ENCODE measurements around the gene CFD.

CFD gene

DNA sequence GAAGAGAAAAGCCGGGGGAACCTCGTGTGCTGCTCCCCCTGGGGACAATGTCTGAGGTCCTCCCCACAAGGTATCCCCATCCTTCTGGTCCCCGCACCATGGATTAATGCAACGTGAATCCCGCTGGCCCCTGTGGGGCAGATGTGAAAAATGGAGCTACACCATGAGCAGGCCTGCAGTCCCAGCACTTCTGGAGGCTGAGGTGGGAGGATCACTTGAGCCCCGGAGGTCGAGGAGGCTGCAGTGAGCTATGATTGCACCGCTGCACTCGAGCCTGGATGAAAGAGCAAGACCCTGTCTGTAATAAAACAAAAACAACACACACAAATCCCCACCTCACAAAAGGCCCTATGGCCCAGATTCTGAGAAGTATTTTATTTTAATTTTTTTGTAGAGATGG lies 1.2 kb upstream of the CFD start:
- DNase-seq (ENCODE audit: extremely low read depth, low read depth): no peak
- TF ChIP-seq, protein P1, sequence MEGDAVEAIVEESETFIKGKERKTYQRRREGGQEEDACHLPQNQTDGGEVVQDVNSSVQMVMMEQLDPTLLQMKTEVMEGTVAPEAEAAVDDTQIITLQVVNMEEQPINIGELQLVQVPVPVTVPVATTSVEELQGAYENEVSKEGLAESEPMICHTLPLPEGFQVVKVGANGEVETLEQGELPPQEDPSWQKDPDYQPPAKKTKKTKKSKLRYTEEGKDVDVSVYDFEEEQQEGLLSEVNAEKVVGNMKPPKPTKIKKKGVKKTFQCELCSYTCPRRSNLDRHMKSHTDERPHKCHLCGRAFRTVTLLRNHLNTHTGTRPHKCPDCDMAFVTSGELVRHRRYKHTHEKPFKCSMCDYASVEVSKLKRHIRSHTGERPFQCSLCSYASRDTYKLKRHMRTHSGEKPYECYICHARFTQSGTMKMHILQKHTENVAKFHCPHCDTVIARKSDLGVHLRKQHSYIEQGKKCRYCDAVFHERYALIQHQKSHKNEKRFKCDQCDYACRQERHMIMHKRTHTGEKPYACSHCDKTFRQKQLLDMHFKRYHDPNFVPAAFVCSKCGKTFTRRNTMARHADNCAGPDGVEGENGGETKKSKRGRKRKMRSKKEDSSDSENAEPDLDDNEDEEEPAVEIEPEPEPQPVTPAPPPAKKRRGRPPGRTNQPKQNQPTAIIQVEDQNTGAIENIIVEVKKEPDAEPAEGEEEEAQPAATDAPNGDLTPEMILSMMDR (IDR thresholded peaks at IDR 0.05; ENCODE audit: low read depth, low read length): no peak

DNA sequence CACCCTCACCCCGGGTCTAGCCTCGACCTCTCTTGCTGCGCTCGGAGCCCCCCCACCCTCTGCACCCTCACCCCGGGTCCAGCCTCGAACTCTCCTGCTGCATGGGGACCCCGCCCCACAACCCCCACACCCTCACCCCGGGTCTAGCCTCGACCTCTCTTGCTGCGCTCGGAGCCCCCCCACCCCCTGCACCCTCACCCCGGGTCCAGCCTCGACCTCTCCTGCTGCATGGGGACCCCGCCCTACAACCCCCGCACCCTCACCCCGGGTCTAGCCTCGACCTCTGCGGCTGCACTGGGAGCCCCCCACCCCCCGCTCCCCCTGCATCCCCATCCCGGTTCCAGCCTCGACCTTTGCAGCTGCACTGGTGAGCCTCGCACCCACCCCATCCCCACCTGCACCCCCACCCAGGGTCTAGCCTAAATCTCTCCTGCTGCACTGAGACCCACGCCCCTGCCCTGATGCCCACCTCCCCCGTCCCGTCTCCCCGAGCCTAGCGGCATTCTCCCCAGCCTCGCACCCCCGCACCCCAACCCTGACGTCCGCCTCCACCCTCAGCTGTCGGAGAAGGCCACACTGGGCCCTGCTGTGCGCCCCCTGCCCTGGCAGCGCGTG lies 1.8 kb downstream of the CFD start:
- TF ChIP-seq, protein P1 (IDR thresholded peaks at IDR 0.05; ENCODE audit: low read depth, low read length): no peak
- DNase-seq (ENCODE audit: extremely low read depth, low read depth): no peak

DNA sequence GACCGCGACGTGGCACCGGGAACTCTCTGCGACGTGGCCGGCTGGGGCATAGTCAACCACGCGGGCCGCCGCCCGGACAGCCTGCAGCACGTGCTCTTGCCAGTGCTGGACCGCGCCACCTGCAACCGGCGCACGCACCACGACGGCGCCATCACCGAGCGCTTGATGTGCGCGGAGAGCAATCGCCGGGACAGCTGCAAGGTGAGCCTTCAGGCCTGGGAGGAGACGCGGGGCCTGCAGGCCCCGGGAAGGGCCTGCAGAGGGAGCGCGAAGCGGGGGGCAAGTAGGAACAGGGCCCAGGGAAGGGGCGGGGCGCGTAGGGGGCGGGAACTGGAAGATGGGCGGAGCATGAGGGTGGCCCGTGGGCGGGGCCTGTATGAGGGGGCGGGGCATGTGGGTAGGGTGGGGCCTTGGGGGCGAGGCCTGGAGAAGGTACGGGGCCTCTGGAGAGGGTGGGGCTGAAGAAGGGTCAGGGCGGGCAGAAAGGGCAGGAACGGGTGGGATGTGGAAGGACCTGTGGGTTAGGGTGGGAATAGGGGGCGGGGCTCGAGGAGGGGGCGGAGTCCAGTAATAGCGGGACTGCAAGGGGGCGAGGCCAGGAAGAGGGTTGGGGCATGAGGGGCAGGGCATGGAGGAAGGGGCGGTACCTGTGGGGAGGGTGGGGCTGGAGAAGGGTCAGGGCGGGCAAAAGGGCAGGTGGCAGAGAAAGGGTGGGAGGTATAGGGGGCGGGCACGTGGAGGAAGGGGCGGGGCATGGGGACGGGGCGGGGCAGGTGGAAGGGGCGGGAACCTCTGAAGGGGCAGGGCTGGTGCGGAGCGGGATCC lies 2.5 kb downstream of the CFD start:
- TF ChIP-seq, protein P1 (IDR thresholded peaks at IDR 0.05; ENCODE audit: low read depth, low read length): no peak
- DNase-seq (ENCODE audit: extremely low read depth, low read depth): no peak

DNA sequence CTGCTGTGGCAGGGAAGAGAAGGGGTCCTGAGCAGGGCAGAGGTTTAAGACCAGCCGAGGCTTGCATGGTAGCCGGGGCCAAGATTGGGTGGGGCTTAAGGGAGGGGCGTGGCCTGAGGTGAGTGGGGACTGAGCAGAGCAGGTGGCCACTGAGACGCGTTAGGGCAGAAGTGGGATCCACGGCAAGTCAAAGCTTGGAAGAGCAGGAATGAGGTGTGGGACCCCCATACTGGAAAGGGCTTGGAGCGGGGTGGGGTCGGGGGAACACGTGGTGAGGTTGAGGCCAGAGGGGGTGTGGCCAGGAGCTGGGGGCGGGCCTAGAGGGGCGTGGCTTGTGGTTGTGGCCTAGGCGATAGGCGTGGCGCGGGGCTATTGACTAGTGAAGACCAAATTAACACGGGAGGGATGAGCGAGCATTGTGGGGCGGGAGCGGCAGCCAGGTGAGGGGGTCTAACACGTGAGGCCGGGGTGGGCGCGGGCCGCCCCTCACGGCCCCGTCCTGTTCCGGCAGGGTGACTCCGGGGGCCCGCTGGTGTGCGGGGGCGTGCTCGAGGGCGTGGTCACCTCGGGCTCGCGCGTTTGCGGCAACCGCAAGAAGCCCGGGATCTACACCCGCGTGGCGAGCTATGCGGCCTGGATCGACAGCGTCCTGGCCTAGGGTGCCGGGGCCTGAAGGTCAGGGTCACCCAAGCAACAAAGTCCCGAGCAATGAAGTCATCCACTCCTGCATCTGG lies 3.3 kb downstream of the CFD start:
- TF ChIP-seq, protein P1 (IDR thresholded peaks at IDR 0.05; ENCODE audit: low read depth, low read length): no peak
- no peak for DNase-seq (ENCODE audit: extremely low read depth, low read depth)

DNA sequence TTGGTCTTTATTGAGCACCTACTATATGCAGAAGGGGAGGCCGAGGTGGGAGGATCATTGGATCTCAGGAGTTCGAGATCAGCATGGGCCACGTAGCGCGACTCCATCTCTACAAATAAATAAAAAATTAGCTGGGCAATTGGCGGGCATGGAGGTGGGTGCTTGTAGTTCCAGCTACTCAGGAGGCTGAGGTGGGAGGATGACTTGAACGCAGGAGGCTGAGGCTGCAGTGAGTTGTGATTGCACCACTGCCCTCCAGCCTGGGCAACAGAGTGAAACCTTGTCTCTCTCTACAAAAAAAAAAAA lies 3.8 kb downstream of the CFD start:
- TF ChIP-seq, protein P1 (IDR thresholded peaks at IDR 0.05; ENCODE audit: low read depth, low read length): no peak
- no peak for DNase-seq (ENCODE audit: extremely low read depth, low read depth)

DNA sequence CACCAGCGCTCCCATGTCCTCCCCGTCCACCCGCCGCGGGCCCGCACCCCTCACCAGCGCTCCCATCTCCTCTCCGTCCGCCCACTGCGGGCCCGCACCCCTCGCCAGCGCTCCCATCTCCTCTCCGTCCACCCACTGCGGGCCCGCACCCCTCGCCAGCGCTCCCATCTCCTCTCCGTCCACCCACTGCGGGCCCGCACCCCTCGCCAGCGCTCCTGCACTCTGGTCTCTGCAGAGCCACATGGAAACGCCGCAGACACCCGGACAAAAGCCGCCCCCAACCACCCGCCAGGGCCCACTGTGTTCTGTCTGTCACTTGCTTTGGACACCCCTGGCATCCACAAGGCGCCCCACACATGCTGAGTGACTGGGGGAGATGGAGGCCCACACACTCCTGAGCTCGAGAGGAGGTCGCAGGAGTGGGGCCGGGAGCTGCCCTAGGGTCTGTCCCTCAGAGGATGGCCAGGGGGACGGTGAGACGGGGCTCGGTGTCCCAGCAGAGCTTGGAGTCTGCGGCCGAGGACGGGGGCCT lies 7.4 kb downstream of the CFD start:
- no peak for DNase-seq (ENCODE audit: extremely low read depth, low read depth)
- TF ChIP-seq, protein P1 (IDR thresholded peaks at IDR 0.05; ENCODE audit: low read depth, low read length): no peak

All from AG09319 (cell line).